Neural progenitor cell (in vitro differentiated cells): Measurements from ENCODE around the gene TPBGL. TPM values are rescaled to one million over a fixed set of nuclear protein-coding genes. Genes with fewer than 3 reads are reported as not detected.

ENCODE experiments used
- DNase-seq: peaks from one replicate; pipeline ENCODE4 v3.0.0-alpha.2; 2016; ENCODE audit warnings: low spot score
- H2AFZ ChIP-seq: fragments of 200-600 bp; sonication (generic); replicated peaks from 2 replicates; pipeline ENCODE4 v1.6.1; 2016; ENCODE audit warnings: antibody characterized with exemption
- H3F3A ChIP-seq: fragments of 200-600 bp; sonication (generic); 2 replicates; pipeline ENCODE4 v1.6.1; 2016; ENCODE audit warnings: antibody characterized with exemption, low read depth
- H3K27ac ChIP-seq: fragments of 200-600 bp; sonication (generic); 2 replicates; pipeline ENCODE4 v1.5.1; 2016; ENCODE audit warnings: mild to moderate bottlenecking
- H3K27me3 ChIP-seq: fragments of 200-600 bp; sonication (generic); 2 replicates; pipeline ENCODE4 v1.6.1; 2016; ENCODE audit warnings: mild to moderate bottlenecking, moderate library complexity
- H3K36me3 ChIP-seq: fragments of 200-600 bp; sonication (generic); 2 replicates; pipeline ENCODE4 v1.5.1; 2016
- H3K4me1 ChIP-seq: fragments of 200-600 bp; sonication (generic); 2 replicates; pipeline ENCODE4 v1.6.1; 2016; ENCODE audit warnings: mixed run types
- H3K4me2 ChIP-seq: fragments of 200-600 bp; sonication (generic); 2 replicates; pipeline ENCODE4 v1.6.1; 2016
- H3K4me3 ChIP-seq: fragments of 200-600 bp; sonication (generic); 2 replicates; pipeline ENCODE4 v1.5.1; 2016
- H3K79me2 ChIP-seq: fragments of 200-600 bp; sonication (generic); 2 replicates; pipeline ENCODE4 v1.6.1; 2016; ENCODE audit warnings: low read depth
- H3K9ac ChIP-seq: fragments of 200-600 bp; sonication (generic); 2 replicates; pipeline ENCODE4 v1.6.1; 2016
- H3K9me3 ChIP-seq: fragments of 200-600 bp; sonication (generic); 2 replicates; pipeline ENCODE4 v1.5.1; 2016; ENCODE audit warnings: low read depth
- H4K20me1 ChIP-seq: fragments of 200-600 bp; sonication (generic); 2 replicates; pipeline ENCODE4 v1.6.1; 2016; ENCODE audit warnings: low read depth
- H3K27ac Mint-ChIP-seq: 3 replicates; pipeline ENCODE4 v1.8.0; 2021; ENCODE audit warnings: mixed read lengths
- H3K27me3 Mint-ChIP-seq: 2 replicates; pipeline ENCODE4 v1.8.0; 2022; ENCODE audit warnings: low read depth, mild to moderate bottlenecking, inconsistent platforms, moderate library complexity, mixed read lengths; ENCODE audit not compliant: insufficient read depth
- H3K36me3 Mint-ChIP-seq: 3 replicates; pipeline ENCODE4 v1.8.0; 2021; ENCODE audit warnings: mixed read lengths
- H3K4me1 Mint-ChIP-seq: 3 replicates; pipeline ENCODE4 v1.8.0; 2021; ENCODE audit warnings: mixed read lengths
- H3K4me3 Mint-ChIP-seq: 3 replicates; pipeline ENCODE4 v1.8.0; 2021; ENCODE audit warnings: mild to moderate bottlenecking, moderate library complexity, mixed read lengths
- H3K9me3 Mint-ChIP-seq: 3 replicates; pipeline ENCODE4 v1.8.0; 2020; ENCODE audit warnings: mixed read lengths
- EZH2 ChIP-seq: fragments of 200-600 bp; sonication (generic); IDR thresholded peaks from 2 replicates; pipeline ENCODE4 v1.6.1; 2017; ENCODE audit warnings: antibody characterized with exemption, mild to moderate bottlenecking, moderate library complexity
- EZH2phosphoT487 ChIP-seq: fragments of 200-600 bp; sonication (generic); IDR thresholded peaks from 2 replicates; pipeline ENCODE4 v1.6.1; 2017; ENCODE audit warnings: antibody characterized with exemption
- total RNA-seq: library from RNA; depleted of rRNA; stranded (reverse); fragments of >200 nt; gene quantifications from 2 replicates; pipeline ENCODE4 v1.2.3, GENCODE V29; 2015; ENCODE audit warnings: low replicate concordance
- TF ChIP-seq, protein P1 (sequence below): fragments of 200-600 bp; sonication (generic); IDR thresholded peaks from 2 replicates; pipeline ENCODE4 v1.5.1; 2017; ENCODE audit warnings: antibody characterized with exemption, mild to moderate bottlenecking

The TPBGL gene
- total RNA-seq, 1 donor from 2014 or later, result not detected

- H3K36me3 Mint-ChIP-seq, result no peaks in the 10 kb centered on the region
- H3K9me3 Mint-ChIP-seq, result no peaks in the 10 kb centered on the region
- TF ChIP-seq, protein P1, sequence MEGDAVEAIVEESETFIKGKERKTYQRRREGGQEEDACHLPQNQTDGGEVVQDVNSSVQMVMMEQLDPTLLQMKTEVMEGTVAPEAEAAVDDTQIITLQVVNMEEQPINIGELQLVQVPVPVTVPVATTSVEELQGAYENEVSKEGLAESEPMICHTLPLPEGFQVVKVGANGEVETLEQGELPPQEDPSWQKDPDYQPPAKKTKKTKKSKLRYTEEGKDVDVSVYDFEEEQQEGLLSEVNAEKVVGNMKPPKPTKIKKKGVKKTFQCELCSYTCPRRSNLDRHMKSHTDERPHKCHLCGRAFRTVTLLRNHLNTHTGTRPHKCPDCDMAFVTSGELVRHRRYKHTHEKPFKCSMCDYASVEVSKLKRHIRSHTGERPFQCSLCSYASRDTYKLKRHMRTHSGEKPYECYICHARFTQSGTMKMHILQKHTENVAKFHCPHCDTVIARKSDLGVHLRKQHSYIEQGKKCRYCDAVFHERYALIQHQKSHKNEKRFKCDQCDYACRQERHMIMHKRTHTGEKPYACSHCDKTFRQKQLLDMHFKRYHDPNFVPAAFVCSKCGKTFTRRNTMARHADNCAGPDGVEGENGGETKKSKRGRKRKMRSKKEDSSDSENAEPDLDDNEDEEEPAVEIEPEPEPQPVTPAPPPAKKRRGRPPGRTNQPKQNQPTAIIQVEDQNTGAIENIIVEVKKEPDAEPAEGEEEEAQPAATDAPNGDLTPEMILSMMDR, result no peak
- no peaks in the 10 kb centered on the region for H3F3A ChIP-seq
- H3K9me3 ChIP-seq, result no peaks in the 10 kb centered on the region
- H3K36me3 ChIP-seq, result no peaks in the 10 kb centered on the region
- no peaks in the 10 kb centered on the region for H4K20me1 ChIP-seq
- H2AFZ ChIP-seq, result no peak overlapping the region
- no peak for DNase-seq
- no peak overlapping the region for H3K4me3 ChIP-seq
- H3K4me2 ChIP-seq, result no peak overlapping the region
- H3K9ac ChIP-seq, result no peak overlapping the region
- no peak overlapping the region for H3K27ac ChIP-seq
- H3K79me2 ChIP-seq, result no peaks in the 10 kb centered on the region
- H3K27me3 ChIP-seq, result no peaks in the 10 kb centered on the region
- peaks cover 25% of the 10 kb centered on the region for H3K4me1 Mint-ChIP-seq
- H3K27ac Mint-ChIP-seq, result no peak overlapping the region
- peaks cover 16% of the 10 kb centered on the region for H3K27me3 Mint-ChIP-seq
- peaks cover 12% of the 10 kb centered on the region for H3K4me1 ChIP-seq
- H3K4me3 Mint-ChIP-seq, result no peak overlapping the region
These were observed 46.9 kb upstream of the TPBGL start for GRCh38 chr11:75193711-75194110.

DNA sequence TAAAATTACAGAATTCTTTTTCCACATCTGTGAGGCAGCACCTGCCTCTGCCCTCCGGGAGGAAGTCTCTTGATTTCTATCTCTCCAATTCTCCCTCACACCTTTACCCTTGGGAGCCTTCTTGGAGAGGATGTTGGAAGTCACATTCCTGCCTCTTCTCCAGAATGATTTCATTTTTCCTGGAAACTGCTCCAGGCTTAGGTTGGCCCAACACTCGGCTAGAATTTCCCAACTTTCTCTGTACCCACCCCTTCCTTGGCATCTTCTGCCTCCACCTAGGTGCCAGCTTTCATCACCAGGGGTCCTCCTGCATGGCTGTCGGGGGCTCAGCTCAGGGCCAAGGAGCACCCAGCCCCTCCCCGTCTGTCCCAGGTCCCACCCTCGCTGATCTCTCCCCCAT, 46.4 kb upstream of the TPBGL start:
- Histone ChIP-seq H2AFZ (no peak overlapping the region), H3K9ac (no peak overlapping the region), H3K36me3 (no peaks in the 10 kb centered on the region), H3F3A (no peaks in the 10 kb centered on the region), H3K9me3 (no peaks in the 10 kb centered on the region), H3K4me2 (no peak overlapping the region), H3K4me1 (peaks cover 12% of the 10 kb centered on the region), H3K27ac (no peak overlapping the region), H4K20me1 (no peaks in the 10 kb centered on the region), H3K79me2 (no peaks in the 10 kb centered on the region), H3K4me3 (no peak overlapping the region), H3K27me3 (no peaks in the 10 kb centered on the region)
- DNase-seq, result no peak
- Mint-ChIP-seq H3K27me3 (peaks cover 17% of the 10 kb centered on the region), H3K4me3 (no peak overlapping the region), H3K9me3 (no peaks in the 10 kb centered on the region), H3K36me3 (no peaks in the 10 kb centered on the region), H3K4me1 (peaks cover 27% of the 10 kb centered on the region), H3K27ac (no peak overlapping the region)
- TF ChIP-seq EZH2, result no peak
- TF ChIP-seq EZH2phosphoT487, result no peak
- TF ChIP-seq, protein P1, result no peak

DNA sequence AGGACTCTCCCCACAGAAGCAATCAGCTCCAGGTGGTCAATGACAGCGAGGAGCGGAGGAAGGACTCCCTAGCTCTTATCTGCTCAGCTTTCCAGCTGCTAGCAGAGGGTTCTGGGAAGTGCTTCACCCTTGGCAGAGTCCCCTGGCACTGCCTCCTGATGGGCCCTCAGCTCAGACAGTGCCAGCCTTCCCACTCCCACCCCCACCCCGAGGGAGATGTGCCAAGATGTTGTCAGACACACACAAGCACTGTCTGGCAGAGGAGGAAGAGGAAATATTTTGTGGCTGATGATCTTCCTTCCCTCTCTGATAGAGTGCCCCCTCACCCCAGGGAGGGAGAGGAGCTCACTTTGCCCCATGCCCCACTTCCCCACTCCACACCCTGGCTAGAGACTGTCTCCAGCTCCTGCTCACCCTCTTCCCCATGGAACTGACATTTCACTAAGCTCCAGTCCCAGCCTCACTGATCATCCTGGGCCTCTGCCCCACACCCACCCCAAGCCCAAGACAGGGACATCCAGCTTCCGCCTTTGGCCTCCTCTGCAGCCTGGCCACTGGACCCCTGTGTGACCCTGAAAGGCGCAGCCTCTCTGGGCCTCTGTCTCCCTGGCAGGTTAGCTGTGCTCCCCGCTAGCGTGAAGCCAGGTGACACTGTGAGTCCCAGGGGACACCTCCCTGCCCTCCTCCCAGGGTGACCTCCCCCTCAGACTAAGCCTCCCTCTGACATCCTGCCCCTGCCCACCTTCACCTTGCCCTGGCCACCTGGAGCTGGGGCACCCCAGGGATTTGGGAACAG, 45.2 kb upstream of the TPBGL start:
- no peak for DNase-seq
- H3K4me3 Mint-ChIP-seq, result no peak overlapping the region
- no peaks in the 10 kb centered on the region for H3K36me3 Mint-ChIP-seq
- peaks cover 22% of the 10 kb centered on the region for H3K27me3 Mint-ChIP-seq
- no peaks in the 10 kb centered on the region for H4K20me1 ChIP-seq
- H3K79me2 ChIP-seq, result no peaks in the 10 kb centered on the region
- H3K27ac ChIP-seq, result no peak overlapping the region
- H3K4me1 ChIP-seq, result peaks cover 12% of the 10 kb centered on the region
- no peaks in the 10 kb centered on the region for H3K36me3 ChIP-seq
- no peak overlapping the region for H2AFZ ChIP-seq
- H3K27me3 ChIP-seq, result no peaks in the 10 kb centered on the region
- no peak overlapping the region for H3K4me2 ChIP-seq
- H3K4me3 ChIP-seq, result no peak overlapping the region
- peak overlapping the region; percentile 20 for H3K9ac ChIP-seq
- no peaks in the 10 kb centered on the region for H3K9me3 Mint-ChIP-seq
- H3F3A ChIP-seq, result no peaks in the 10 kb centered on the region
- TF ChIP-seq EZH2, result no peak
- no peak overlapping the region for H3K27ac Mint-ChIP-seq
- no peaks in the 10 kb centered on the region for H3K9me3 ChIP-seq
- H3K4me1 Mint-ChIP-seq, result peaks cover 29% of the 10 kb centered on the region

DNA sequence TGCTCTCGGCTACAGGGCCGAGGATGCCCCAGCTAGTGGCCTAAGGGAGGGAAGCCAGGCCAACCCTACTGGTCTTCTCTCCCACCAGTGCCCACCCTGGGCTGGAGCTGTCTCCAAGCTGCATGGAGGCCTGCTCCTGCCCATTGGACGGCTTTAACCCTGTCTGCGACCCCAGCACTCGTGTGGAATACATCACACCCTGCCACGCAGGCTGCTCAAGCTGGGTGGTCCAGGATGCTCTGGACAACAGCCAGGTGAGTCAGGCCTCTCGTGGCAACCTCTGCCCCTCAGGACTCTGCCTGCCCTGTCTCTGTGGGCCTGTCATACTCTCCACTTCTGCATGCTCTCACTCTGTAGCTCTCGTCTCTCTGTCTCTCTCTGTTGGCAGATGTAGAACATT, 44.1 kb upstream of the TPBGL start:
- H3K27me3 Mint-ChIP-seq, result peaks cover 27% of the 10 kb centered on the region
- H3K36me3 ChIP-seq, result no peaks in the 10 kb centered on the region
- peaks cover 23% of the 10 kb centered on the region for H3K4me1 Mint-ChIP-seq
- no peaks in the 10 kb centered on the region for H3K9me3 Mint-ChIP-seq
- H3K27me3 ChIP-seq, result no peaks in the 10 kb centered on the region
- H3K36me3 Mint-ChIP-seq, result no peaks in the 10 kb centered on the region
- no peak overlapping the region for H3K9ac ChIP-seq
- peaks cover 9% of the 10 kb centered on the region for H3K4me1 ChIP-seq
- no peaks in the 10 kb centered on the region for H3K79me2 ChIP-seq
- no peaks in the 10 kb centered on the region for H4K20me1 ChIP-seq
- H3K4me2 ChIP-seq, result no peak overlapping the region
- TF ChIP-seq EZH2phosphoT487 (no peak), EZH2 (no peak)
- TF ChIP-seq, protein P1, result no peak
- DNase-seq, result no peak
- H3K27ac ChIP-seq, result no peak overlapping the region
- H3K9me3 ChIP-seq, result no peaks in the 10 kb centered on the region
- H3K4me3 Mint-ChIP-seq, result no peak overlapping the region
- no peak overlapping the region for H3K4me3 ChIP-seq
- no peak overlapping the region for H2AFZ ChIP-seq
- H3K27ac Mint-ChIP-seq, result no peak overlapping the region
- no peaks in the 10 kb centered on the region for H3F3A ChIP-seq
